GM12878 (cell line): ENCODE data around the gene PINK1. TPM values are rescaled to one million over a fixed set of nuclear protein-coding genes. Genes with fewer than 3 reads are reported as not detected.

Experiments used
- ATAC-seq: fragments of 200-7000 bp; cut with Tn5 transposase; 3 replicates; pipeline ENCODE4 v1.9.1; 2020; ENCODE audit warnings: mild to moderate bottlenecking, moderate library complexity
- BruUV-seq: library from RNA; stranded (reverse); fragments of 400-500 nt; replicated peaks from 2 replicates; lab custom pipeline; 2021; lab: Mats Ljungman, UMichigan
- CTCF ChIA-PET: fragments of 300-600 bp; sonication (Branson Sonifier 250); formaldehyde crosslinking; extraction: SDS; loops from one replicate; lab custom pipeline; 2021; ENCODE audit warnings: inconsistent platforms; lab: Yijun Ruan, JAX
- POLR2A ChIA-PET: fragments of 350-600 bp; formaldehyde crosslinking; extraction: SDS; loops from one replicate; lab custom pipeline; 2021; ENCODE audit warnings: inconsistent platforms; lab: Charles Lee
- RAD21 ChIA-PET: fragments of 300-600 bp; sonication (Branson Sonifier 250); formaldehyde crosslinking; loops from one replicate; lab custom pipeline; 2023; ENCODE audit warnings: antibody characterized with exemption; ENCODE audit not compliant: unreplicated experiment; lab: Charles Lee
- SMC1A ChIA-PET: fragments of 300-600 bp; sonication (Branson Sonifier 250); formaldehyde crosslinking; loops from one replicate; lab custom pipeline; 2023; ENCODE audit not compliant: unreplicated experiment, uncharacterized antibody; lab: Charles Lee
- DNase-seq: peaks from one replicate; pipeline ENCODE4 v3.0.0-alpha.2; 2011; ENCODE audit warnings: low read depth, low spot score
- FAIRE-seq: peaks from 3 replicates; lab custom pipeline; 2011; peaks lifted over from hg19 to GRCh38; lab: Jason Lieb, UNC
- H2AFZ ChIP-seq: 2 replicates; pipeline ENCODE4 v1.6.0; 2011; ENCODE audit warnings: low read depth, low read length, control low read depth; ENCODE audit not compliant: control insufficient read depth
- H3K27ac ChIP-seq: 2 replicates; pipeline ENCODE4 v1.5.1; 2011; ENCODE audit warnings: control low read depth; ENCODE audit not compliant: control insufficient read depth, insufficient read depth
- H3K27me3 ChIP-seq, 2 experiments: replicated peaks in 1 of 2; 2 replicates each; pipeline versions ENCODE4 v1.6.0 to v1.6.1; 2011; ENCODE audit warnings: low read length in 1 of 2; ENCODE audit not compliant: control insufficient read depth in 2 of 2, insufficient read depth in 2 of 2
- H3K36me3 ChIP-seq, 2 experiments: 2 replicates each; pipeline ENCODE4 v1.5.1; 2011; ENCODE audit warnings: low read length in 1 of 2; ENCODE audit not compliant: control insufficient read depth in 2 of 2, insufficient read depth in 2 of 2
- H3K4me1 ChIP-seq: 2 replicates; pipeline ENCODE4 v1.6.1; 2011; ENCODE audit warnings: mild to moderate bottlenecking, low read length, moderate library complexity, mixed read lengths; ENCODE audit not compliant: control insufficient read depth, insufficient read depth
- H3K4me2 ChIP-seq: 2 replicates; pipeline ENCODE4 v1.6.0; 2011; ENCODE audit warnings: control low read depth; ENCODE audit not compliant: control insufficient read depth, insufficient read depth
- H3K4me3 ChIP-seq: fragments of 200-600 bp; sonication (generic); 2 replicates; pipeline ENCODE4 v1.5.1; 2016
- H3K79me2 ChIP-seq: 2 replicates; pipeline ENCODE4 v1.6.0; 2011; ENCODE audit warnings: low read length; ENCODE audit not compliant: control insufficient read depth, insufficient read depth
- H3K9ac ChIP-seq: 2 replicates; pipeline ENCODE4 v1.8.0; 2011; ENCODE audit warnings: low read length, control low read depth, mixed read lengths; ENCODE audit not compliant: control insufficient read depth, insufficient read depth
- H3K9me3 ChIP-seq: replicated peaks from 3 replicates; pipeline ENCODE4 v1.5.1; 2011; ENCODE audit warnings: mild to moderate bottlenecking, low read length; ENCODE audit not compliant: control insufficient read depth, insufficient read depth
- H4K20me1 ChIP-seq: 2 replicates; pipeline ENCODE4 v1.6.0; 2011; ENCODE audit not compliant: control insufficient read depth, insufficient read depth
- CBX5 ChIP-seq: sonication (generic); IDR thresholded peaks from 2 replicates; pipeline ENCODE4 v1.6.1; 2016; ENCODE audit warnings: low read depth, moderate library complexity, mild to moderate bottlenecking, inconsistent platforms
- IKZF2 ChIP-seq, 2 experiments: fragments of 450-650 bp; IDR thresholded peaks; 2 replicates each; pipeline ENCODE4 v1.6.1; 2017; ENCODE audit warnings: mild to moderate bottlenecking in 2 of 2, moderate library complexity in 2 of 2
- JUNB ChIP-seq: IDR thresholded peaks from 2 replicates; pipeline ENCODE4 v1.6.1; 2016; ENCODE audit warnings: antibody characterized with exemption, mild to moderate bottlenecking
- MXI1 ChIP-seq: fragments of 150-350 bp; IDR thresholded peaks from 2 replicates; pipeline ENCODE4 v1.6.1; 2011; ENCODE audit warnings: low read depth, mild to moderate bottlenecking, inconsistent platforms, low read length, improper control_type of control experiment
- NFYB ChIP-seq: IDR thresholded peaks from 2 replicates; pipeline ENCODE4 v1.6.1; 2011; ENCODE audit warnings: low read depth, mild to moderate bottlenecking, low read length, improper control_type of control experiment, moderate library complexity; ENCODE audit not compliant: insufficient read depth
- NR2C1 ChIP-seq: fragments of 450-650 bp; IDR thresholded peaks from 2 replicates; pipeline ENCODE4 v1.6.1; 2017; ENCODE audit warnings: antibody characterized with exemption, mild to moderate bottlenecking, moderate library complexity
- PAX8 ChIP-seq: fragments of 450-650 bp; IDR thresholded peaks from 2 replicates; pipeline ENCODE4 v1.6.1; 2017; ENCODE audit warnings: mild to moderate bottlenecking, moderate library complexity
- POLR2AphosphoS2 ChIP-seq: IDR thresholded peaks from 2 replicates; pipeline ENCODE4 v1.6.1; 2011; ENCODE audit warnings: low read depth, mild to moderate bottlenecking, low read length, improper control_type of control experiment, moderate library complexity
- POLR2AphosphoS5 ChIP-seq: IDR thresholded peaks from 2 replicates; pipeline ENCODE4 v1.6.1; 2011; ENCODE audit warnings: mild to moderate bottlenecking, low read length, inconsistent platforms
- SREBF1 ChIP-seq: IDR thresholded peaks from 2 replicates; pipeline ENCODE4 v1.6.1; 2012; ENCODE audit warnings: mild to moderate bottlenecking, low read length
- SREBF2 ChIP-seq: IDR thresholded peaks from 2 replicates; pipeline ENCODE4 v1.6.1; 2012; ENCODE audit warnings: mild to moderate bottlenecking, low read length
- WRNIP1 ChIP-seq: IDR thresholded peaks from 2 replicates; pipeline ENCODE4 v1.6.1; 2011; ENCODE audit warnings: low read depth, low read length, improper control_type of control experiment, borderline replicate concordance
- ZNF217 ChIP-seq: fragments of 450-650 bp; IDR thresholded peaks from 2 replicates; pipeline ENCODE4 v1.6.1; 2017; ENCODE audit warnings: antibody characterized with exemption, mild to moderate bottlenecking
- ZNF622 ChIP-seq: fragments of 450-650 bp; IDR thresholded peaks from 2 replicates; pipeline ENCODE4 v1.6.1; 2017; ENCODE audit warnings: mild to moderate bottlenecking, inconsistent platforms
- WGBS: methylation state at CpG from one replicate; pipeline ENCODE4 v1.1.6; 2016; ENCODE audit warnings: low lambda C conversion rate; ENCODE audit not compliant: insufficient replicate concordance, insufficient coverage; ENCODE audit errors: missing lambda C conversion rate; 5-methylcytosine and 5-hydroxymethylcytosine counted together
- in situ Hi-C: fragments of 300-500 bp; cut with MboI; formaldehyde crosslinking; loops from 9 replicates; pipeline ENCODE4 v1.14.3; 2018; ENCODE audit warnings: mixed read lengths
- intact Hi-C: fragments of 100-400 bp; cut with micrococcal nuclease; formaldehyde crosslinking; loops from one replicate; pipeline ENCODE4 v1.14.2; 2022; ENCODE audit not compliant: unreplicated experiment
- polyA plus RNA-seq, 11 experiments: library from polyadenylated mRNA; depleted of rRNA in 4 of 11; unstranded in 6 of 11; stranded (reverse) in 5 of 11; fragments of >200 nt; fragmentation: Nextera tagmentation in 4 of 11; fragmentation: Illumina TruSeq in 1 of 11; extraction: Ambion mirVana in 4 of 11; extraction: Trizol in 1 of 11; gene quantifications; 1 replicate in 1 of 11; 2 replicates in 10 of 11; pipeline versions ENCODE4 v1.2.1 to v1.2.3, GENCODE V29; 2011 to 2016; ENCODE audit warnings: inconsistent platforms in 2 of 11, missing spikeins in 2 of 11, low read depth in 1 of 11
- total RNA-seq, 4 experiments: library from RNA; depleted of rRNA in 3 of 4; stranded (reverse); fragments of >200 nt in 3 of 4; fragmentation: Illumina TruSeq in 1 of 4; extraction: Trizol in 1 of 4; gene quantifications; 2 replicates each; pipeline versions ENCODE4 v1.2.1 to v1.2.3, GENCODE V29; 2013 to 2021
- TF ChIP-seq, protein P1 (sequence below): IDR thresholded peaks from 2 replicates; pipeline ENCODE4 v1.6.1; 2011; ENCODE audit warnings: mild to moderate bottlenecking, low read depth, low read length, moderate library complexity; ENCODE audit not compliant: insufficient replicate concordance
- TF ChIP-seq, protein P2 (sequence below): fragments of 450-650 bp; IDR thresholded peaks from 2 replicates; pipeline ENCODE4 v1.6.1; 2016; ENCODE audit warnings: mild to moderate bottlenecking
- TF ChIP-seq, protein P3 (sequence below): fragments of 450-650 bp; IDR thresholded peaks from 2 replicates; pipeline ENCODE4 v1.6.1; 2018; ENCODE audit warnings: mild to moderate bottlenecking, low read depth, moderate library complexity; ENCODE audit not compliant: partially characterized antibody

The PINK1 gene
- total and polyA plus RNA-seq, 10 of the 15 experiments (the other 5 are each of a cell fraction or from before 2014, with no cell fraction given), result 0.42 to 4.4 (median 1.9) TPM; not detected in 1

DNA sequence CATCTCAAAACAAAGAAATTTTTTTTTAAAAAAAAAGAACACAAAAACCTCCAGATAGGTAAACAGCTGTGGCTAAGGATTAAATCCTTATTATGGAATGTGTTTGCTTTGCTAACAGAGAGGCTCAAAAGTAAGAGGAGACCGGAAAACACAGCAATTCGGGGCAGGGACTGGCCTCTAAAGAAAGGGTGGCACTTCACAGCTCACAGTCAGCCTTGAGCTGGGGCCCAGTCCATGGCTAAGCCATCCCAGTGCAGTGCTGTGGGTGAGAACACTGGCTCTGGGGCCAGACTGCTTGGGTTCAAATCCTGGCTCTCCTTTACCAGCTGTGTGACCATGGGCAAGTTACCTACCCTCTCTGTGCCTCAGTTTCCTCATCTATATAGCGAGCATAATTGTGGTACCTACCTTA lies 56.4 kb downstream of the PINK1 start (continued):
- TF ChIP-seq NFYB (no peak), POLR2AphosphoS2 (no peak), IKZF2 (IDR thresholded peaks at IDR 0.05) (no peak), JUNB (no peak), ZNF622 (no peak)
- TF ChIP-seq, protein P1, sequence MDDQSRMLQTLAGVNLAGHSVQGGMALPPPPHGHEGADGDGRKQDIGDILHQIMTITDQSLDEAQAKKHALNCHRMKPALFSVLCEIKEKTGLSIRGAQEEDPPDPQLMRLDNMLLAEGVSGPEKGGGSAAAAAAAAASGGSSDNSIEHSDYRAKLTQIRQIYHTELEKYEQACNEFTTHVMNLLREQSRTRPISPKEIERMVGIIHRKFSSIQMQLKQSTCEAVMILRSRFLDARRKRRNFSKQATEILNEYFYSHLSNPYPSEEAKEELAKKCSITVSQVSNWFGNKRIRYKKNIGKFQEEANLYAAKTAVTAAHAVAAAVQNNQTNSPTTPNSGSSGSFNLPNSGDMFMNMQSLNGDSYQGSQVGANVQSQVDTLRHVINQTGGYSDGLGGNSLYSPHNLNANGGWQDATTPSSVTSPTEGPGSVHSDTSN, result no peak

DNA sequence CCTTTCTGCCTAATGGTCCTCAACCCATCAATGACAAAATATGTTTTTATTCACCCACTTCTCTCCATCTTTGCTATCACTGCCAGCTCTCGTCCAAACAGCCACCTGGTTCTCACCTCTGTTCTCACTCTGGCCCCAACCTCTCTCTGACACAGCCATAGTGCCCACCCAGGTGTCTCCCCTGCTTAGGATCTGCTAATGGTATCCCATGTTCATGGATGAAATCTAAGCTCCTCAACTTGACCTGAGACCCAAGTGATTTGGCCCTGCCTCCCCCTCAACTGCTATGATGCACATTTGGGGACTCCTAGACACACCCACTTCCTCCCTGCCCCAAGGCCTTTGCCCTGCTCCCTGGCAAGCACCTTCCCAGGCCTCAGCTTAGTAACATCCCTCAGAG lies 58.6 kb downstream of the PINK1 start:
- Histone ChIP-seq H3K79me2 (no peaks in the 10 kb centered on the region), H3K27ac (no peak overlapping the region), H3K4me1 (peaks cover 4% of the 10 kb centered on the region), H3K4me2 (no peak overlapping the region), H3K9me3 (no peaks in the 10 kb centered on the region), H3K36me3 (no peaks in the 10 kb centered on the region), H3K9ac (no peak overlapping the region), H4K20me1 (no peaks in the 10 kb centered on the region), H2AFZ (no peak overlapping the region), H3K27me3 (no peaks in the 10 kb centered on the region), H3K4me3 (no peak overlapping the region)
- ChIA-PET POLR2A (no interaction called here), CTCF (no interaction called here), RAD21 (no interaction called here), SMC1A (interaction anchor here (1.1 kb wide), 1 partner anchor 516 kb away, joined by 4 read pairs; no protein-coding TSS in a partner anchor)
- 0% methylated on average over 1 of the region's 1 CpG for WGBS
- BruUV-seq, result no TSS peak
- FAIRE-seq (no peak), ATAC-seq (no peak), DNase-seq (no peak)
- intact Hi-C loops, result loop anchor here (10.0 kb wide), 1 partner anchor 293 kb away; no protein-coding TSS in a partner anchor
- in situ Hi-C loops, result no loop called here
- TF ChIP-seq, protein P2, sequence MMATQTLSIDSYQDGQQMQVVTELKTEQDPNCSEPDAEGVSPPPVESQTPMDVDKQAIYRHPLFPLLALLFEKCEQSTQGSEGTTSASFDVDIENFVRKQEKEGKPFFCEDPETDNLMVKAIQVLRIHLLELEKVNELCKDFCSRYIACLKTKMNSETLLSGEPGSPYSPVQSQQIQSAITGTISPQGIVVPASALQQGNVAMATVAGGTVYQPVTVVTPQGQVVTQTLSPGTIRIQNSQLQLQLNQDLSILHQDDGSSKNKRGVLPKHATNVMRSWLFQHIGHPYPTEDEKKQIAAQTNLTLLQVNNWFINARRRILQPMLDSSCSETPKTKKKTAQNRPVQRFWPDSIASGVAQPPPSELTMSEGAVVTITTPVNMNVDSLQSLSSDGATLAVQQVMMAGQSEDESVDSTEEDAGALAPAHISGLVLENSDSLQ, result no peak
- TF ChIP-seq PAX8, result no peak
- no peak for TF ChIP-seq SREBF2
- TF ChIP-seq NR2C1, result no peak
- no peak for TF ChIP-seq POLR2AphosphoS5
- no peak for TF ChIP-seq MXI1
- TF ChIP-seq CBX5, result no peak
- TF ChIP-seq ZNF217, result no peak
- TF ChIP-seq, protein P3, sequence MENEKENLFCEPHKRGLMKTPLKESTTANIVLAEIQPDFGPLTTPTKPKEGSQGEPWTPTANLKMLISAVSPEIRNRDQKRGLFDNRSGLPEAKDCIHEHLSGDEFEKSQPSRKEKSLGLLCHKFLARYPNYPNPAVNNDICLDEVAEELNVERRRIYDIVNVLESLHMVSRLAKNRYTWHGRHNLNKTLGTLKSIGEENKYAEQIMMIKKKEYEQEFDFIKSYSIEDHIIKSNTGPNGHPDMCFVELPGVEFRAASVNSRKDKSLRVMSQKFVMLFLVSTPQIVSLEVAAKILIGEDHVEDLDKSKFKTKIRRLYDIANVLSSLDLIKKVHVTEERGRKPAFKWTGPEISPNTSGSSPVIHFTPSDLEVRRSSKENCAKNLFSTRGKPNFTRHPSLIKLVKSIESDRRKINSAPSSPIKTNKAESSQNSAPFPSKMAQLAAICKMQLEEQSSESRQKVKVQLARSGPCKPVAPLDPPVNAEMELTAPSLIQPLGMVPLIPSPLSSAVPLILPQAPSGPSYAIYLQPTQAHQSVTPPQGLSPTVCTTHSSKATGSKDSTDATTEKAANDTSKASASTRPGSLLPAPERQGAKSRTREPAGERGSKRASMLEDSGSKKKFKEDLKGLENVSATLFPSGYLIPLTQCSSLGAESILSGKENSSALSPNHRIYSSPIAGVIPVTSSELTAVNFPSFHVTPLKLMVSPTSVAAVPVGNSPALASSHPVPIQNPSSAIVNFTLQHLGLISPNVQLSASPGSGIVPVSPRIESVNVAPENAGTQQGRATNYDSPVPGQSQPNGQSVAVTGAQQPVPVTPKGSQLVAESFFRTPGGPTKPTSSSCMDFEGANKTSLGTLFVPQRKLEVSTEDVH, result no peak
- TF ChIP-seq WRNIP1, result no peak
- no peak for TF ChIP-seq SREBF1
